Breast epithelium (tissue), 3 donors: ENCODE results near the gene COL6A1.

Experiments used
- POLR2A ChIP-seq: fragments of 450-650 bp; IDR thresholded peaks from one replicate; pipeline ENCODE4 v1.6.1; 2016; ENCODE audit warnings: antibody characterized with exemption, mild to moderate bottlenecking, moderate library complexity
- POLR2AphosphoS5 ChIP-seq, 3 donors: sonication (generic); formaldehyde crosslinking; IDR thresholded peaks; one replicate each; pipeline ENCODE4 v1.6.1; 2017; ENCODE audit warnings: antibody characterized with exemption in 3 of 3
- TF ChIP-seq, protein P1 (sequence below), 3 donors: fragments of 450-650 bp; IDR thresholded peaks; one replicate each; pipeline ENCODE4 v1.5.1; 2016 to 2017; ENCODE audit warnings: antibody characterized with exemption in 3 of 3, mild to moderate bottlenecking in 3 of 3, moderate library complexity in 3 of 3

DNA sequence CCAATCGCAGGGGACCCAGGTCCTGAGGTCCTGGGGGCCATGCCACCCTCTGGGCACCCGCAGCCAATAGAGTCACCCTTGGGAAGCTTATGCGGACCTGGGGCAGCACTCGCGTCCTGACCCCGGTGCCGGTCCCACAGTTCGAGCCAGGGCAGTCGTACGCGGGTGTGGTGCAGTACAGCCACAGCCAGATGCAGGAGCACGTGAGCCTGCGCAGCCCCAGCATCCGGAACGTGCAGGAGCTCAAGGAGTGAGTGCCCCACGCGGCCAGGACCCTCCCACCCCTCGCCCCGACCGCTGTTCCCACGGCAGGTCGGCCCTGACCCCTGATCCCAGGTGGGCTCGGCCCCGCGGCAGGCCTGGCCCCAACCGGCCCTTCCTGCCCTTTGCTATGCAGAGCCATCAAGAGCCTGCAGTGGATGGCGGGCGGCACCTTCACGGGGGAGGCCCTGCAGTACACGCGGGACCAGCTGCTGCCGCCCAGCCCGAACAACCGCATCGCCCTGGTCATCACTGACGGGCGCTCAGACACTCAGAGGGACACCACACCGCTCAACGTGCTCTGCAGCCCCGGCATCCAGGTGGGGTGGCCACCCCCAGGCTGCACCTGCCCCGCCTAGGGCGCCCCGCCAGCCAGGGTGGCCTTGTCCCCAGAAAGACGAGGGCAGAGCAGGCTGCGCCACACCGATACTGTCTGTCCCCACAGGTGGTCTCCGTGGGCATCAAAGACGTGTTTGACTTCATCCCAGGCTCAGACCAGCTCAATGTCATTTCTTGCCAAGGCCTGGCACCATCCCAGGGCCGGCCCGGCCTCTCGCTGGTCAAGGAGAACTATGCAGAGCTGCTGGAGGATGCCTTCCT is 20.5 kb downstream of the COL6A1 start:
- TF ChIP-seq, protein P1, sequence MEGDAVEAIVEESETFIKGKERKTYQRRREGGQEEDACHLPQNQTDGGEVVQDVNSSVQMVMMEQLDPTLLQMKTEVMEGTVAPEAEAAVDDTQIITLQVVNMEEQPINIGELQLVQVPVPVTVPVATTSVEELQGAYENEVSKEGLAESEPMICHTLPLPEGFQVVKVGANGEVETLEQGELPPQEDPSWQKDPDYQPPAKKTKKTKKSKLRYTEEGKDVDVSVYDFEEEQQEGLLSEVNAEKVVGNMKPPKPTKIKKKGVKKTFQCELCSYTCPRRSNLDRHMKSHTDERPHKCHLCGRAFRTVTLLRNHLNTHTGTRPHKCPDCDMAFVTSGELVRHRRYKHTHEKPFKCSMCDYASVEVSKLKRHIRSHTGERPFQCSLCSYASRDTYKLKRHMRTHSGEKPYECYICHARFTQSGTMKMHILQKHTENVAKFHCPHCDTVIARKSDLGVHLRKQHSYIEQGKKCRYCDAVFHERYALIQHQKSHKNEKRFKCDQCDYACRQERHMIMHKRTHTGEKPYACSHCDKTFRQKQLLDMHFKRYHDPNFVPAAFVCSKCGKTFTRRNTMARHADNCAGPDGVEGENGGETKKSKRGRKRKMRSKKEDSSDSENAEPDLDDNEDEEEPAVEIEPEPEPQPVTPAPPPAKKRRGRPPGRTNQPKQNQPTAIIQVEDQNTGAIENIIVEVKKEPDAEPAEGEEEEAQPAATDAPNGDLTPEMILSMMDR (IDR thresholded peaks at IDR 0.05), result no peak
- TF ChIP-seq POLR2A, result no peak
- no peak for TF ChIP-seq POLR2AphosphoS5 (IDR thresholded peaks at IDR 0.05)
